Liver (tissue), 9 donors: ENCODE data around the gene FILIP1L. TPM values are rescaled to one million over a fixed set of nuclear protein-coding genes. Genes with fewer than 3 reads are reported as not detected.

ENCODE experiments used
- DNase-seq: peaks from one replicate; pipeline ENCODE4 v3.0.0-alpha.2; 2017; ENCODE audit warnings: low spot score
- H3K27ac ChIP-seq, 2 donors: one replicate each; pipeline ENCODE4 v1.7.0; 2013; ENCODE audit warnings: inconsistent platforms in 2 of 2, low read length in 2 of 2, control low read depth in 1 of 2, low read depth in 1 of 2, mild to moderate bottlenecking in 1 of 2
- H3K27me3 ChIP-seq, 4 donors: one replicate each; pipeline versions ENCODE4 v1.6.1 to v1.7.0; 2013; ENCODE audit warnings: low read length in 3 of 4, inconsistent platforms in 1 of 4, mild to moderate bottlenecking in 1 of 4, moderate library complexity in 1 of 4; ENCODE audit not compliant: control insufficient read depth in 4 of 4, insufficient read depth in 4 of 4
- H3K36me3 ChIP-seq, 4 donors: one replicate each; pipeline versions ENCODE4 v1.6.1 to v1.7.0; 2013; ENCODE audit warnings: low read length in 3 of 4, mild to moderate bottlenecking in 3 of 4, low read depth in 1 of 4, moderate library complexity in 1 of 4; ENCODE audit not compliant: control insufficient read depth in 4 of 4, insufficient read depth in 3 of 4
- H3K4me1 ChIP-seq, 4 donors: one replicate each; pipeline versions ENCODE4 v1.6.1 to v1.7.0; 2013; ENCODE audit warnings: low read length in 3 of 4, mild to moderate bottlenecking in 3 of 4, moderate library complexity in 1 of 4; ENCODE audit not compliant: control insufficient read depth in 4 of 4, insufficient read depth in 4 of 4
- H3K4me3 ChIP-seq, 3 donors: one replicate each; pipeline versions ENCODE4 v1.6.1 to v1.7.0; 2013; ENCODE audit warnings: low read length in 3 of 3, control low read depth in 1 of 3, low read depth in 1 of 3, mild to moderate bottlenecking in 1 of 3
- H3K9ac ChIP-seq, 2 donors: one replicate each; pipeline ENCODE4 v1.7.0; 2013; ENCODE audit warnings: low read length in 2 of 2, mild to moderate bottlenecking in 2 of 2, moderate library complexity in 2 of 2, control low read depth in 1 of 2, low read depth in 1 of 2
- H3K9me3 ChIP-seq, 4 donors: one replicate each; pipeline versions ENCODE4 v1.6.1 to v1.7.0; 2013; ENCODE audit warnings: low read length in 3 of 4; ENCODE audit not compliant: control insufficient read depth in 4 of 4
- CTCF ChIP-seq: fragments of 150-350 bp; IDR thresholded peaks from 2 replicates; pipeline ENCODE4 v1.5.1; 2017; ENCODE audit warnings: improper control_type of control experiment, low read depth, low read length; ENCODE audit not compliant: missing input control
- EGR1 ChIP-seq, 2 donors: IDR thresholded peaks; 2 replicates each; pipeline ENCODE4 v1.6.1; 2016 to 2018; ENCODE audit warnings: antibody characterized with exemption in 2 of 2, low read depth in 2 of 2
- FOXA1 ChIP-seq: IDR thresholded peaks from 2 replicates; pipeline ENCODE4 v1.6.1; 2016; ENCODE audit warnings: antibody characterized with exemption
- FOXA2 ChIP-seq: IDR thresholded peaks from 2 replicates; pipeline ENCODE4 v1.6.1; 2016; ENCODE audit warnings: antibody characterized with exemption
- GABPA ChIP-seq, 2 donors: IDR thresholded peaks in 1 of 2; conservative IDR thresholded peaks in 1 of 2; 2 replicates each; pipeline ENCODE4 v1.6.1; 2016; ENCODE audit warnings: antibody characterized with exemption in 2 of 2, mild to moderate bottlenecking in 1 of 2, moderate library complexity in 1 of 2
- HNF4A ChIP-seq, 2 donors: conservative IDR thresholded peaks; 2 replicates each; pipeline ENCODE4 v1.6.1; 2016; ENCODE audit warnings: antibody characterized with exemption in 2 of 2, mild to moderate bottlenecking in 2 of 2
- HNF4G ChIP-seq: IDR thresholded peaks from 2 replicates; pipeline ENCODE4 v1.6.1; 2016; ENCODE audit warnings: antibody characterized with exemption
- JUND ChIP-seq, 2 donors: IDR thresholded peaks; 2 replicates each; pipeline ENCODE4 v1.6.1; 2016; ENCODE audit warnings: antibody characterized with exemption in 2 of 2
- NR2F2 ChIP-seq: IDR thresholded peaks from 2 replicates; pipeline ENCODE4 v1.6.1; 2016; ENCODE audit warnings: antibody characterized with exemption
- RAD21 ChIP-seq, 2 donors: IDR thresholded peaks; 2 replicates each; pipeline ENCODE4 v1.6.1; 2016; ENCODE audit warnings: antibody characterized with exemption in 2 of 2, mild to moderate bottlenecking in 2 of 2
- RXRA ChIP-seq, 2 donors: IDR thresholded peaks; 2 replicates each; pipeline ENCODE4 v1.6.1; 2017 to 2018; ENCODE audit warnings: antibody characterized with exemption in 2 of 2, mild to moderate bottlenecking in 1 of 2
- SP1 ChIP-seq: IDR thresholded peaks from 2 replicates; pipeline ENCODE4 v1.6.1; 2018; ENCODE audit warnings: antibody characterized with exemption, mild to moderate bottlenecking
- TAF1 ChIP-seq: conservative IDR thresholded peaks from 2 replicates; pipeline ENCODE4 v1.6.1; 2016; ENCODE audit warnings: antibody characterized with exemption, mild to moderate bottlenecking
- YY1 ChIP-seq: IDR thresholded peaks from 2 replicates; pipeline ENCODE4 v1.6.1; 2016; ENCODE audit warnings: antibody characterized with exemption, mild to moderate bottlenecking
- WGBS: extraction: QIAGEN DNeasy Blood & Tissue Kit; methylation state at CpG from one replicate; pipeline ENCODE4 v1.1.7; 2013; 5-methylcytosine and 5-hydroxymethylcytosine counted together
- polyA plus RNA-seq, 2 donors: library from polyadenylated mRNA; stranded (reverse) in 1 of 2; unstranded in 1 of 2; fragments of 200-250 nt in 1 of 2; fragments of >200 nt in 1 of 2; fragmentation: Nextera tagmentation in 1 of 2; extraction: Ambion mirVana in 1 of 2; gene quantifications; one replicate each; pipeline versions ENCODE4 v1.2.1 to v1.2.3, GENCODE V29; 2013 to 2015
- total RNA-seq, 2 donors: library from RNA; depleted of rRNA; stranded (reverse); fragments of >200 nt; gene quantifications; one replicate each; pipeline ENCODE4 v1.2.3, GENCODE V29; 2014
- TF ChIP-seq, protein P1 (sequence below): IDR thresholded peaks from 2 replicates; pipeline ENCODE4 v1.6.1; 2016; ENCODE audit warnings: antibody characterized with exemption, mild to moderate bottlenecking
- TF ChIP-seq, protein P2 (sequence below): IDR thresholded peaks from 2 replicates; pipeline ENCODE4 v1.6.1; 2016; ENCODE audit warnings: antibody characterized with exemption
- TF ChIP-seq, protein P3 (sequence below): IDR thresholded peaks from 2 replicates; pipeline ENCODE4 v1.6.1; 2016; ENCODE audit warnings: antibody characterized with exemption
- TF ChIP-seq, protein P4 (sequence below): IDR thresholded peaks from 2 replicates; pipeline ENCODE4 v1.6.1; 2016; ENCODE audit warnings: antibody characterized with exemption
- donor health status: healthy.
- donor health status: healthy.
- donor health status: healthy.
- donor health status: healthy.
- donor health status: healthy.

FILIP1L gene
- total and polyA plus RNA-seq, 4 donors = 1.4 to 6.5 (median 1.9) TPM

GRCh38 chr3:99984668-99985067, 129.6 kb downstream of the FILIP1L start:
- TF ChIP-seq TAF1 (no peak), RXRA (IDR thresholded peaks at IDR 0.05) (no peak), SP1 (no peak), NR2F2 (no peak), YY1 (no peak), JUND (IDR thresholded peaks at IDR 0.05) (no peak), HNF4G (no peak), FOXA2 (no peak), HNF4A (conservative IDR thresholded peaks at IDR 0.05) (no peak), EGR1 (IDR thresholded peaks at IDR 0.05; ENCODE audit: low read depth in 2 of 2) (no peak)
- TF ChIP-seq, protein P1, sequence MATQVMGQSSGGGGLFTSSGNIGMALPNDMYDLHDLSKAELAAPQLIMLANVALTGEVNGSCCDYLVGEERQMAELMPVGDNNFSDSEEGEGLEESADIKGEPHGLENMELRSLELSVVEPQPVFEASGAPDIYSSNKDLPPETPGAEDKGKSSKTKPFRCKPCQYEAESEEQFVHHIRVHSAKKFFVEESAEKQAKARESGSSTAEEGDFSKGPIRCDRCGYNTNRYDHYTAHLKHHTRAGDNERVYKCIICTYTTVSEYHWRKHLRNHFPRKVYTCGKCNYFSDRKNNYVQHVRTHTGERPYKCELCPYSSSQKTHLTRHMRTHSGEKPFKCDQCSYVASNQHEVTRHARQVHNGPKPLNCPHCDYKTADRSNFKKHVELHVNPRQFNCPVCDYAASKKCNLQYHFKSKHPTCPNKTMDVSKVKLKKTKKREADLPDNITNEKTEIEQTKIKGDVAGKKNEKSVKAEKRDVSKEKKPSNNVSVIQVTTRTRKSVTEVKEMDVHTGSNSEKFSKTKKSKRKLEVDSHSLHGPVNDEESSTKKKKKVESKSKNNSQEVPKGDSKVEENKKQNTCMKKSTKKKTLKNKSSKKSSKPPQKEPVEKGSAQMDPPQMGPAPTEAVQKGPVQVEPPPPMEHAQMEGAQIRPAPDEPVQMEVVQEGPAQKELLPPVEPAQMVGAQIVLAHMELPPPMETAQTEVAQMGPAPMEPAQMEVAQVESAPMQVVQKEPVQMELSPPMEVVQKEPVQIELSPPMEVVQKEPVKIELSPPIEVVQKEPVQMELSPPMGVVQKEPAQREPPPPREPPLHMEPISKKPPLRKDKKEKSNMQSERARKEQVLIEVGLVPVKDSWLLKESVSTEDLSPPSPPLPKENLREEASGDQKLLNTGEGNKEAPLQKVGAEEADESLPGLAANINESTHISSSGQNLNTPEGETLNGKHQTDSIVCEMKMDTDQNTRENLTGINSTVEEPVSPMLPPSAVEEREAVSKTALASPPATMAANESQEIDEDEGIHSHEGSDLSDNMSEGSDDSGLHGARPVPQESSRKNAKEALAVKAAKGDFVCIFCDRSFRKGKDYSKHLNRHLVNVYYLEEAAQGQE = no peak
- TF ChIP-seq, protein P2, sequence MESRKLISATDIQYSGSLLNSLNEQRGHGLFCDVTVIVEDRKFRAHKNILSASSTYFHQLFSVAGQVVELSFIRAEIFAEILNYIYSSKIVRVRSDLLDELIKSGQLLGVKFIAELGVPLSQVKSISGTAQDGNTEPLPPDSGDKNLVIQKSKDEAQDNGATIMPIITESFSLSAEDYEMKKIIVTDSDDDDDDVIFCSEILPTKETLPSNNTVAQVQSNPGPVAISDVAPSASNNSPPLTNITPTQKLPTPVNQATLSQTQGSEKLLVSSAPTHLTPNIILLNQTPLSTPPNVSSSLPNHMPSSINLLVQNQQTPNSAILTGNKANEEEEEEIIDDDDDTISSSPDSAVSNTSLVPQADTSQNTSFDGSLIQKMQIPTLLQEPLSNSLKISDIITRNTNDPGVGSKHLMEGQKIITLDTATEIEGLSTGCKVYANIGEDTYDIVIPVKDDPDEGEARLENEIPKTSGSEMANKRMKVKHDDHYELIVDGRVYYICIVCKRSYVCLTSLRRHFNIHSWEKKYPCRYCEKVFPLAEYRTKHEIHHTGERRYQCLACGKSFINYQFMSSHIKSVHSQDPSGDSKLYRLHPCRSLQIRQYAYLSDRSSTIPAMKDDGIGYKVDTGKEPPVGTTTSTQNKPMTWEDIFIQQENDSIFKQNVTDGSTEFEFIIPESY = no peak
- DNase-seq = no peak
- 80% methylated on average over 2 of the region's 2 CpGs for WGBS
- no peaks in the 10 kb centered on the region for H3K9me3 ChIP-seq
- no peak overlapping the region for H3K4me3 ChIP-seq
- no peaks in the 10 kb centered on the region for H3K36me3 ChIP-seq
- H3K9ac ChIP-seq = no peak overlapping the region
- H3K4me1 ChIP-seq = no peaks in the 10 kb centered on the region
- H3K27me3 ChIP-seq = no peaks in the 10 kb centered on the region
- no peak overlapping the region for H3K27ac ChIP-seq

- no peaks in the 10 kb centered on the region for H3K27me3 ChIP-seq
- H3K4me3 ChIP-seq = no peak overlapping the region
- no peak overlapping the region for H3K27ac ChIP-seq
- no peak for DNase-seq
- no peaks in the 10 kb centered on the region for H3K4me1 ChIP-seq
- H3K9me3 ChIP-seq = no peaks in the 10 kb centered on the region
- no peaks in the 10 kb centered on the region for H3K36me3 ChIP-seq
- H3K9ac ChIP-seq = no peak overlapping the region
- TF ChIP-seq GABPA (IDR thresholded peaks at IDR 0.05 in 1 of 2, conservative IDR thresholded peaks at IDR 0.05 in 1 of 2) (no peak), HNF4G (no peak), CTCF (no peak), YY1 (no peak), JUND (IDR thresholded peaks at IDR 0.05) (no peak), EGR1 (IDR thresholded peaks at IDR 0.05; ENCODE audit: low read depth in 2 of 2) (no peak), TAF1 (no peak), SP1 (no peak), NR2F2 (no peak), RXRA (IDR thresholded peaks at IDR 0.05) (no peak), FOXA2 (no peak), RAD21 (IDR thresholded peaks at IDR 0.05) (no peak), HNF4A (conservative IDR thresholded peaks at IDR 0.05) (no peak), FOXA1 (no peak)
- TF ChIP-seq, protein P1 = no peak
- TF ChIP-seq, protein P3, sequence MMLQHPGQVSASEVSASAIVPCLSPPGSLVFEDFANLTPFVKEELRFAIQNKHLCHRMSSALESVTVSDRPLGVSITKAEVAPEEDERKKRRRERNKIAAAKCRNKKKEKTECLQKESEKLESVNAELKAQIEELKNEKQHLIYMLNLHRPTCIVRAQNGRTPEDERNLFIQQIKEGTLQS = no peak
- TF ChIP-seq, protein P4, sequence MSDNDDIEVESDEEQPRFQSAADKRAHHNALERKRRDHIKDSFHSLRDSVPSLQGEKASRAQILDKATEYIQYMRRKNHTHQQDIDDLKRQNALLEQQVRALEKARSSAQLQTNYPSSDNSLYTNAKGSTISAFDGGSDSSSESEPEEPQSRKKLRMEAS = no peak
- TF ChIP-seq, protein P2 = no peak
These were observed 130.2 kb downstream of the FILIP1L start for GRCh38 chr3:99984139-99984538.
